ENCODE data around the gene VSX1. TPM values are rescaled to one million over a fixed set of nuclear protein-coding genes. Genes with fewer than 3 reads are reported as not detected.

The VSX1 gene
- total and polyA plus RNA-seq, 9 of the 15 experiments (the other 6 are each of a cell fraction or from before 2014, with no cell fraction given), result not detected

DNA sequence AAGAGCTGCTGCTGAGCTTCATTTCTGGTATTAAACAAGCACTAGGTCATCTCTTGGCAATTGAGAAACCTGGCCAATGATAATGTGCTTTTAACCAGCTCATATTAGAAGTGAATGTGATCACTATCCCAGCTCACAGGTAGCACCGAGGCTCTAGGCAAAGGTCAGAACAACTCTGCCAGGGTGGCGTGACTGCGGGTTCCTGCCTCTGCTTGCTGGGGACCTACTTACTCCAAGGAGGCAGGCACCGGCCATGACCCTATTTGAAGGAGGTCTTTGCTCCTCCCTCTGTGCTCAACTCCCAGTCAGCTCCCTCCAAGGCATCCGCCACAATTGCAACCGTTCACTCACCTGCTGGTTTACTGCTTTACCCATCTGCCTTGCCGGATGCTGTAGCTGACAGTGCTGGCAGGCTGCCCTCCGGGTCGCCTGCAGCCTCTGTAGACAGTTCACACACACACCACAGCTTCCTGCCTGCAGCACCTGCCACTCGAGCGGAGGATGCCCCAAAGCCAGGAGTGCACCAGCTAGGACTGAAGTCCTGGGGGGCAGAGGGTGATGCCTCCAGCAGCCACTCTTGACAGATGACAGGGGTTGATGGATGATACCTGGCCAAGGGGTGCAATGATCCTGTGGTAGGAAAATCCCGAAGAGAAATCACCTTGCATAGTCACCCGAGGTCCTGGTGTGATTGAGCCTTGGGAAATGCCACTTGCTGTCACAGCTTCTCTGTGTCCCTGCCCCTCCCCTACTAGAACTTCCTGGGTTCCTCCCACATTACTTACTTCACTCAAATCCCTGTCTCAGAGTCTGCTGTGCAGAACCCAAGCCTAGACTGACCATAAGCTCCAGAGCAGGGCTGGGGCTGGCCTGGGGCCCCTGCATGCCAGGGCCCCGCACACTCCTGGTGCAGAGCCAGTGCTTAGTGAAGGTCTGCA lies 8.8 kb upstream of the VSX1 start:
- no peaks in the 10 kb centered on the region for H3K36me3 ChIP-seq (ENCODE audit: control insufficient read depth, insufficient read depth, low read length)
- no peaks in the 10 kb centered on the region; the same call in 1 of the 2 replicates for H4K20me1 ChIP-seq (replicated peaks; ENCODE audit: control insufficient read depth, insufficient read depth, low read length)
- no peaks in the 10 kb centered on the region for H3K4me1 ChIP-seq (replicated peaks in 1 of 2; ENCODE audit: control insufficient read depth in 2 of 2, insufficient read depth in 2 of 2, low read length in 2 of 2)
- no peaks in the 10 kb centered on the region for H3K9me1 ChIP-seq (ENCODE audit: control insufficient read depth, insufficient read depth, low read length)
- no peaks in the 10 kb centered on the region for H3K79me2 ChIP-seq (ENCODE audit: control insufficient read depth, insufficient read depth, low read length)
- peaks cover 0 to 9% of the 10 kb centered on the region in 2 experiments; a peak in 2 of 5 replicates for H3K27me3 ChIP-seq (ENCODE audit: control insufficient read depth in 2 of 2, insufficient read depth in 2 of 2, low read length in 2 of 2)
- ATAC-seq (no peak), DNase-seq (ENCODE audit: extremely low read depth in 1 of 4, low spot score in 3 of 4) (no peak), FAIRE-seq (no peak)
- CTCF ChIA-PET (ENCODE audit: low intra/inter-chr PET ratio), result no interaction called here
- no peak overlapping the region for H3K4me2 ChIP-seq (ENCODE audit: insufficient read depth, low read length)
- WGBS (ENCODE audit: insufficient coverage, low coverage, missing lambda C conversion rate), result 0% methylated on average over 13 of the region's 14 CpGs
- H2AFZ ChIP-seq (ENCODE audit: low read depth, low read length), result no peak overlapping the region
- intact Hi-C loops (cut with micrococcal nuclease) (no loop called here), in situ Hi-C loops (cut with MboI) (no loop called here)
- H3K9me3 ChIP-seq (replicated peaks; ENCODE audit: control insufficient read depth, insufficient read depth, low read depth, low read length), result no peaks in the 10 kb centered on the region
- TF ChIP-seq TCF7L2 (IDR thresholded peaks at IDR 0.05; ENCODE audit: low read depth, low read length) (no peak), TBP (optimal IDR thresholded peaks at IDR 0.05; ENCODE audit: low read depth, low read length) (no peak), NFIC (IDR thresholded peaks at IDR 0.05) (no peak), PCBP1 (IDR thresholded peaks at IDR 0.05; ENCODE audit: low read depth, low read length, poor library complexity, severe bottlenecking) (no peak), JUNB (CRISPR knock-in tag; conservative IDR thresholded peaks at IDR 0.05) (no peak), ZSCAN29 (IDR thresholded peaks at IDR 0.05) (no peak), ZFX (CRISPR knock-in tag; IDR thresholded peaks at IDR 0.05) (no peak), WHSC1 (IDR thresholded peaks at IDR 0.05; ENCODE audit: low read length) (no peak), CBX3 (IDR thresholded peaks at IDR 0.05; ENCODE audit: borderline replicate concordance in 1 of 2, low read length in 2 of 2) (no peak), ZNF324 (CRISPR knock-in tag; IDR thresholded peaks at IDR 0.05) (no peak), SRF (CRISPR knock-in tag; IDR thresholded peaks at IDR 0.05) (no peak), CXXC5 (CRISPR knock-in tag; IDR thresholded peaks at IDR 0.05) (no peak)
- TF ChIP-seq, protein P1, sequence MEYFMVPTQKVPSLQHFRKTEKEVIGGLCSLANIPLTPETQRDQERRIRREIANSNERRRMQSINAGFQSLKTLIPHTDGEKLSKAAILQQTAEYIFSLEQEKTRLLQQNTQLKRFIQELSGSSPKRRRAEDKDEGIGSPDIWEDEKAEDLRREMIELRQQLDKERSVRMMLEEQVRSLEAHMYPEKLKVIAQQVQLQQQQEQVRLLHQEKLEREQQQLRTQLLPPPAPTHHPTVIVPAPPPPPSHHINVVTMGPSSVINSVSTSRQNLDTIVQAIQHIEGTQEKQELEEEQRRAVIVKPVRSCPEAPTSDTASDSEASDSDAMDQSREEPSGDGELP (CRISPR knock-in tag; IDR thresholded peaks at IDR 0.05; ENCODE audit: borderline replicate concordance), result no peak
- TF ChIP-seq, protein P2, sequence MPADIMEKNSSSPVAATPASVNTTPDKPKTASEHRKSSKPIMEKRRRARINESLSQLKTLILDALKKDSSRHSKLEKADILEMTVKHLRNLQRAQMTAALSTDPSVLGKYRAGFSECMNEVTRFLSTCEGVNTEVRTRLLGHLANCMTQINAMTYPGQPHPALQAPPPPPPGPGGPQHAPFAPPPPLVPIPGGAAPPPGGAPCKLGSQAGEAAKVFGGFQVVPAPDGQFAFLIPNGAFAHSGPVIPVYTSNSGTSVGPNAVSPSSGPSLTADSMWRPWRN (IDR thresholded peaks at IDR 0.05; ENCODE audit: low read depth), result no peak
- TF ChIP-seq, protein P3, sequence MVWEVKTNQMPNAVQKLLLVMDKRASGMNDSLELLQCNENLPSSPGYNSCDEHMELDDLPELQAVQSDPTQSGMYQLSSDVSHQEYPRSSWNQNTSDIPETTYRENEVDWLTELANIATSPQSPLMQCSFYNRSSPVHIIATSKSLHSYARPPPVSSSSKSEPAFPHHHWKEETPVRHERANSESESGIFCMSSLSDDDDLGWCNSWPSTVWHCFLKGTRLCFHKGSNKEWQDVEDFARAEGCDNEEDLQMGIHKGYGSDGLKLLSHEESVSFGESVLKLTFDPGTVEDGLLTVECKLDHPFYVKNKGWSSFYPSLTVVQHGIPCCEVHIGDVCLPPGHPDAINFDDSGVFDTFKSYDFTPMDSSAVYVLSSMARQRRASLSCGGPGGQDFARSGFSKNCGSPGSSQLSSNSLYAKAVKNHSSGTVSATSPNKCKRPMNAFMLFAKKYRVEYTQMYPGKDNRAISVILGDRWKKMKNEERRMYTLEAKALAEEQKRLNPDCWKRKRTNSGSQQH (CRISPR knock-in tag; IDR thresholded peaks at IDR 0.05), result no peak
- H3K4me3 ChIP-seq, result no peak overlapping the region
- no peak overlapping the region for H3K27ac ChIP-seq (ENCODE audit: extremely low read depth, low read depth, low read length)
- no TSS peak for BruUV-seq (replicated peaks)
- no peak overlapping the region for H3K9ac ChIP-seq (ENCODE audit: insufficient read depth in 1 of 2, low read depth in 2 of 2, low read length in 2 of 2)
- POLR2A ChIA-PET, result no interaction called here

All from K562 (cell line).